GM20000 (cell line): ENCODE data around the gene ZFHX3.

Experiments
- DNase-seq: peaks from one replicate; pipeline ENCODE4 v3.0.0; 2012; ENCODE audit warnings: low spot score
- CTCF ChIP-seq: IDR thresholded peaks from 2 replicates; pipeline ENCODE4 v1.5.1; 2012; ENCODE audit warnings: mild to moderate bottlenecking, control low read depth; ENCODE audit errors: extremely low read depth, missing control alignments

Gene ZFHX3

GRCh38 chr16:72760581-72760980 lies 287.3 kb downstream of the ZFHX3 start:
- TF ChIP-seq CTCF, result no peak
- DNase-seq, result no peak

DNA sequence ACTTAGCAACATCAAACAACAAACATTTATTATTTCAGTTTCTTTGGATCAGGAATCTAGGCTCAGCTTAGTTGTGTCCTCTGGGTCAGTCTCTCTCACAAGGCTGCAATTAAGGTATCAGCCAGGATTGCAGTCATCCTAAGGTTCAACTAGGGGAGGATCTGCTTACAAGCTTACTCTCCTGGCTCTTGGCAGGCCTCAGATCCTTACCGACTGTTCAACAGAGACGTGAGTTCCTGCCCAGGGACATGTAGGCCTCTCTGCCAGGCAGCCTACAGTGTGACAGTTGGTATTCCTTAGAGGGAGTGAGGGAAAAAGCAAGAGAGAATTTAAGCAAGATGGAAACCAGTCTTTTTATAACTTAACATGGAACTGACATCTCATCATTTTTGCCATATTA lies 294.0 kb downstream of the ZFHX3 start:
- DNase-seq, result no peak
- TF ChIP-seq CTCF, result no peak

GRCh38 chr16:72752004-72752695 lies 295.8 kb downstream of the ZFHX3 start:
- no peak for DNase-seq
- TF ChIP-seq CTCF, result no peak

- no peak for DNase-seq
- TF ChIP-seq CTCF, result no peak
These were observed 296.9 kb downstream of the ZFHX3 start for GRCh38 chr16:72751076-72751475.

DNA sequence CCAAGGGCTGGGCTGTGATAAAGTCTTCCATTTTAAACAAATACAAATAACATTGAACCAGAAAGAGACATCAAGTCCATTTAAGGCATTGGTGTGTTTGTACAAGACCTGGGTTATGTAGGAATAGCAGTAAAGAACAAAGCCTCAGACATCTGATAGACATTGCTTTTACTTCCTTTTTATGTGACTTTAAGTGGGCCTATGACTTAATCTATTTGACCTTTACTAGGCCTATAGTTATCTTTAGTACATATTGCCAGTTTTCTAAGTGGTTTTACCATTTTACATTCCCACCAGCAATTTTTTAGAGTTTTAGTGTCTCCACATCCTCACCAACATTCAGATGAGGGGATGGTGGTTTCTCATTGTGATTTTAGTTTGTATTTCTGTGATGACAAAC lies 298.8 kb downstream of the ZFHX3 start:
- no peak for DNase-seq

GRCh38 chr16:72744076-72744793 lies 303.7 kb downstream of the ZFHX3 start:
- DNase-seq, result no peak
- TF ChIP-seq CTCF, result no peak

More for the DNA sequence above, 298.8 kb downstream of the ZFHX3 start:
- TF ChIP-seq CTCF, result no peak

DNA sequence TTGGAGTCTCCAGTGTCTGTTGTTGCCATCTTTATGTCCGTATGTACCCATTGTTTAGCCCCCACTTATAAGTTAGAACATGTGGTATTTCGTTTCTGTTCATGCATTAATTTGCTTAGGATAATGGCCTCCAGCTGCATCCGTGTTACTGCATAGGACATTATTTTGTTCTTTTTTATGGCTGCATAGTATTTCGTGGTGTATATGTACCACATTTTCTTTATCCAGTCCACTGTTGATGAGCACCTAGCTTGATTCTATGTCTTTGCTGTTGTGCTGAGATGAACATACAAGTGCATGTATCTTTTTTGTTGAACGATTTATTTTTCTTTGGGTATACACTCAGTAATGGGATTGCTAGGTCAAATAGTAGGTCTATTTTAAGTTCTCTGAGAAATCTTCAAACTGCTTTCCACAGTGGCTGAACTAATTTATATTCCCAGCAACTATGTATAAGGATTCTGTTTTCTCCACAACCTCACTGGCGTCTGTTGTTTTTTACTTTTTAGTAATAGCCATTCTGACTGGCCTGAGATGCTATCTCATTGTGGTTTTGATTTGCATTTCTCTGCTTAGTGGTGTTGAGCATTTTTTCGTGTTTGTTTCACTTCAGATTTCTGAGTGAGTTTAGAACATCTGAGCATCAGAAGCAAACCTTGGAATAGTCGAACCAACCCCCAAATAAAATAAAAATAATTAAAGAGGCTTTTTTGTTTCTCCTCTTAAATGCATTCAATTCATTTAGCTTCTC lies 304.7 kb downstream of the ZFHX3 start:
- no peak for TF ChIP-seq CTCF

More for the DNA sequence above, 304.7 kb downstream of the ZFHX3 start:
- DNase-seq, result no peak
